Epithelial cell of esophagus (primary cell): Measurements from ENCODE around the gene MT1M.
"Not testable (repeated sequence)": the region's sequence is repeated elsewhere in the genome, so short reads cannot be mapped to it uniquely, and the experiment has no call there.

Experiments used
- DNase-seq: peaks from one replicate; pipeline ENCODE4 v3.0.0; 2010; ENCODE audit warnings: low read depth
- H3K4me3 ChIP-seq: 2 replicates; pipeline ENCODE4 v1.5.1; 2011; ENCODE audit warnings: mild to moderate bottlenecking, low read length, control low read depth
- TF ChIP-seq, protein P1 (sequence below): IDR thresholded peaks from 2 replicates; pipeline ENCODE4 v1.5.1; 2011; ENCODE audit warnings: low read depth, mild to moderate bottlenecking, low read length, control low read depth, inconsistent platforms; ENCODE audit not compliant: insufficient read depth; ENCODE audit errors: missing control alignments

MT1M gene

DNA sequence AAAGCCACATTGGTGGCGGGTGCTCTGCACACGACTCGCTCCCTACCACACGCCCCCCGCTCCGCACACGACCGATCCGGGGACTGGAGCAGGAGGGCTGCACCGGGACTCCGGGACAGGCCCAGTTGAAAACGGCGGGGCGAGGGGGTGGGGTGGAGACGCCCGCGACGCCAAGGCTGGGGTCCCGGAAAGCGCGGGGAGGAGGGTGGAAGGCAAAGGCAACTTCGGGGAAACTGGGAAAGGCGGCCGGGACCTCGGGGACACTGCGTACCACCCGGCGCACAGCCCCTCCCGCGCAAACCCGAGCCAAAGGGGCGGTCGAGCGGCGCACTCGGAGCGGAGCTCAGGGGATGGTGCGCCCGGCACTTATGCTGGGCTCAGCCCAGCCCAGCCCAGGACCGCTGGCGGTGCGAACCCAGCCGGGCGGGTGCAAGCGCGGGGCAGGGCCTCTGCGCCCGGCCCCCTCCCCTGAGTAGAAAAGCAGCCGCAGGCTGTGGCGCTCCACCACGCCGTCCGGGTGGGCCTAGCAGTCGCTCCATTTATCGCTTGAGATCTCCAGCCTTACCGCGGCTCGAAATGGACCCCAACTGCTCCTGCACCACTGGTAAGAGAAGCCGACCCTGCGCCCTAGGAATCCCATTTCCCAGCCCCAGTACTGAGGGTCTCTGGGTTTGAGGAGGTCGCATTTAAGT is at the start of gene MT1M:
TSS of gene MT1M (plus strand) at position 504 of the 692 bp plus-strand sequence. CDS start at position 577, 73 bp downstream.
- TF ChIP-seq, protein P1, sequence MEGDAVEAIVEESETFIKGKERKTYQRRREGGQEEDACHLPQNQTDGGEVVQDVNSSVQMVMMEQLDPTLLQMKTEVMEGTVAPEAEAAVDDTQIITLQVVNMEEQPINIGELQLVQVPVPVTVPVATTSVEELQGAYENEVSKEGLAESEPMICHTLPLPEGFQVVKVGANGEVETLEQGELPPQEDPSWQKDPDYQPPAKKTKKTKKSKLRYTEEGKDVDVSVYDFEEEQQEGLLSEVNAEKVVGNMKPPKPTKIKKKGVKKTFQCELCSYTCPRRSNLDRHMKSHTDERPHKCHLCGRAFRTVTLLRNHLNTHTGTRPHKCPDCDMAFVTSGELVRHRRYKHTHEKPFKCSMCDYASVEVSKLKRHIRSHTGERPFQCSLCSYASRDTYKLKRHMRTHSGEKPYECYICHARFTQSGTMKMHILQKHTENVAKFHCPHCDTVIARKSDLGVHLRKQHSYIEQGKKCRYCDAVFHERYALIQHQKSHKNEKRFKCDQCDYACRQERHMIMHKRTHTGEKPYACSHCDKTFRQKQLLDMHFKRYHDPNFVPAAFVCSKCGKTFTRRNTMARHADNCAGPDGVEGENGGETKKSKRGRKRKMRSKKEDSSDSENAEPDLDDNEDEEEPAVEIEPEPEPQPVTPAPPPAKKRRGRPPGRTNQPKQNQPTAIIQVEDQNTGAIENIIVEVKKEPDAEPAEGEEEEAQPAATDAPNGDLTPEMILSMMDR: no peak
- peak within 1 kb of the TSS; percentile 30 for H3K4me3 ChIP-seq
- no peak for DNase-seq

DNA sequence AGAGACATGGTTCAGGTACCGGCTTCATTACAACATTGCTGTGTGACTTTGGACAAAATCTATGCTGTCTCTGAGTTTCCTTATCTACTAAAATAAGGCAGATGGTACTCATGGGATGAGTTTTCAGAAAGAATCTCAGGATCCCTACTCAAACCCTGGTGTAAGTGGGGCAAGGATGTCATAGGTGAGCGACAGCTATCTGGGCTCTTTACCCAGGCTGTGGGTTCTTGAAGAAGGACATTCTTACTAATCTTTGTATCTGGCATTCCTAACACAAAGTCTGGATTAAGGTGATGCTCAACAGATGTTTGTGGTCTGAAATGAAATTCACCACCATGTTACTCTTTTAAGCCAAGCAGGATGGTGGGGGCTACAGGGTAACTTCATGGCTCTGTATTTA is 49.5 kb upstream of the MT1M start:
- not testable (repeated sequence) for H3K4me3 ChIP-seq, DNase-seq

DNA sequence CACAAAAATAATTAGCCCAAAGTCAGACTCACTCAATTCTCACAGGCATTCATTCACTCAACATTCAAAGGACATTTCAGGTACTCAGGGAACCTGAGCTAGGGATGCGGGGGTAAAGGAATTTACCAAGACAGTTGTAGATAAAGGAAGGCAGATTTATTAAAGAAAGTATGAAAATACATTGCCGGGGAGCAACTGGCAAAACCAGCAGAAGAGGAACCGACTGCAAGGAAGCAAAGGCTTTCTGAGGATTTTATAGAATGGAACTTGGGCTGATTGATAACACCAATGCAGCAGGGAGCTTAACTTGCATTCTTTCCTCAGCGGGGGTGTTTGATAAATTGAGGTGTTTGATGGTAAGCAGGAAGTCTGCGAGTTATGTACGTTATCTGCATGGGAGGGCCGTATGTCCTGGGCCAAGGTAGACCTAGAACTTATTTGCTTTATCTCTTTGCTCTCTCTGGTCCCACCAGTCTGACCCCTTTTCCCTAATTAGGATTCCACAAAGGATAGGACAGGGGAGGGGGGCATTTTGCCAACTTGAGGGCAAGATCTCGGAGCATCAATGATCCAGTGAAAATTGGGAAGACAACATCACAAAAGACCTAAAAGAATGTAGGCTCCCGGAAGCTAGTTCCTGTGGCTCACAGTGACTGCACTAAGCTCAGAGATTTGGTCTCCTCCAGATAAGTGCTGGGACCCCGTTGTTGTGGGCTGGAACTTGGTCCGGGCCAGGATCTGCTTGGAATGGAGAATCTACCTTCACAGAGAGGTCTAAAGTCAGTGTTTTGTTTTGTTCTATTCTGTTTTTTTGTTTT is 48.9 kb upstream of the MT1M start:
- DNase-seq: no peak
- TF ChIP-seq, protein P1: no peak
- H3K4me3 ChIP-seq: no peak overlapping the region

DNA sequence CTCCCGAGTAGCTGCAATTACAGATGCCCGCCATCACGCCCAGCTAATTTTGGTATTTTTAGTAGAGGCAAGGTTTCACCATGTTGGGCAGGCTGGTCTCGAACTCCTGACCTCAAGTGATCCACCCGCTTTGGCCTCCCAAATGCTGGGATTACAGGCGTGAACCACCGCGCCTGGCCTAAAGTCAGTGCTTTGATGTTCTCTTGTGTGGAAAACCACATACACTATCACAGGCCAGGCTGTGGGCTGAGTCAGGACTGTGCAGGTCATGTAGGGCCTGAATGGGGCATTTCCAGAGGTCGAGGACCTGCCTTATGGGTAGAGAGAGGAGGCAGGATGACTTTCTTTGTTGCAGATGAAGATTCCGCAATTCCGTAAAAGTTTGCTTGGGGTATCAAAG is 48.2 kb upstream of the MT1M start:
- no peak overlapping the region for H3K4me3 ChIP-seq
- DNase-seq: no peak
- TF ChIP-seq, protein P1: no peak

DNA sequence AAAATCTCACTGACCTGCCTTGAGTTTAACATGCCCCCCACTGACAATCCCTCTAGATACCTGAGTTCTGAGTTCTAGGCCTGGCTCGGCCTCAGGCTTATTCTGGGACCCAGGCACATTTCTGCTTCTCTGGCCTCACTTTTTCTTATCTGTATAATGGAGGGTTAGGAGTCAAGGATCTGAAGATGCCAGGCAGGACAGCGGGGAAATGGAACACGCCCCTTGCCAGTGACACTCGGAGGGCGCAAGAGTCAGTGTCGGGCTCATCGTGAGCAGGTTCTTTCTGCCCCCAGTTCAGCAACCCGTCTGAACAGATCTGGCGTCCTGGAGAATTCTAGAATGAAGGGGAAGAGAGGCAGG is 43.7 kb upstream of the MT1M start:
- no peak for DNase-seq
- no peak overlapping the region for H3K4me3 ChIP-seq
- TF ChIP-seq, protein P1: no peak

DNA sequence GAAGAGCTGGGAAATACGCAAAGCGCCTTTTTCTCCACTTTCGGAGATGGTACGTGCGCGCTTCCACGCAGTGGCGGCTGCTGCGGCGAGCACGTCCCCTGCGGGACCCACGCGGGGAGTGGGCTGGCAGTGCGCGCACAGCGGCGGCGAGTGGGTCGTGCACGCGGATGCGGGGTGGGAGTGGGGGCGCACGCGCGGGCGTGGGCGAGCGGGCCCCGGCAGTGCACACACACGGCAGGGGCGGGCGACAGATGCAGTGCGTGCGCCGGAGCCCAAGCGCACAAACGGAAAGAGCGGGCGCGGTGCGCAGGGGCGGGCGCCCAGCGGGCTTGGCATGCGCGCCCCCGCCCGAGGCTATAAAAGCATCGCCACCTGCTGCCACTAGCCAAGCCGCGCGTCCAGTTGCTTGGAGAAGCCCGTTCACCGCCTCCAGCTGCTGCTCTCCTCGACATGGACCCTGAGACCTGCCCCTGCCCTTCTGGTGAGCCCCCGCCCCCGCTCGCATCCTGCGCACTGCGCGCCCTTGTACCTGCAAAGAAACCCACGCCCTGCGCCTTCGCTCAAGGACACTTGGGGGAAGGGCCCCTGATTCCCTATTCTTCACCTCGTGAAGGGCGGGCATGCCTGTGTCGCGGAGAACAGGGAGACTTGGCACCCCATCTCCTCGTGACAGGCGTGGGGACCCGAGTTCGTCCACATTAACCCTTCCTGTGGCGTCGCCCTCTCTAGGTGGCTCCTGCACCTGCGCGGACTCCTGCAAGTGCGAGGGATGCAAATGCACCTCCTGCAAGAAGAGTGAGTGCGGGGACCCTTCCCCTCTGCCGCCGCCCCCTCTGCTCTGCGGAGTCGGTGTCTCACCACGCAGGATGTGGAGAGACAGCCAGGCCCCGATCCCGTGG is 43.1 kb upstream of the MT1M start, which contains the start of gene MT3:
TSS of gene MT3 (plus strand) at position 388 of the 899 bp plus-strand sequence. CDS start at position 451, 63 bp downstream.
- peak; percentile 32 for DNase-seq
- H3K4me3 ChIP-seq: no peak within 1 kb of the TSS
- TF ChIP-seq, protein P1: no peak
